ENCODE data around the gene ITIH5.

DNA sequence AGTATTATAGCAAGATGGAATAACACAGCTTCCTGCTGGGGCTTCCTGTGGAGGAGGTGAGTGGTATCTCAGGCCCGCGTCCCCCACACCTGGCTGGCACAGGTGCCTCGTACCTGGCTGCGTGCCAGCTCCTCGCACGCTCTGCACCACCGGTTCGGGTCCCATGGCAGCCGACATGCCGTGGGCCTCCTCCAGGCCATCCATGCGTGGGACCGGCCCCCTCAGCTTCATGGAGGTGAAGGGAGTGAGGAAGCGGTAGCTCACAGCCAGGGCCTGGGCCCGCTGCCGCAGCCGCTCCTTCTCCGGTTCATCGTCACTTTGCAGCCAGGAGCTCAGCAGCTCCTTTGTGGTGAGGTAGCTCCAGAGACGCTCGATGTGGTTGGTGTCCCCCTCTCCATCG lies 90.4 kb downstream of the ITIH5 start:
- no peak for TF ChIP-seq EZH2phosphoT487 (IDR thresholded peaks at IDR 0.05; ENCODE audit: borderline replicate concordance, low read depth, low read length)
- TF ChIP-seq, protein P1, sequence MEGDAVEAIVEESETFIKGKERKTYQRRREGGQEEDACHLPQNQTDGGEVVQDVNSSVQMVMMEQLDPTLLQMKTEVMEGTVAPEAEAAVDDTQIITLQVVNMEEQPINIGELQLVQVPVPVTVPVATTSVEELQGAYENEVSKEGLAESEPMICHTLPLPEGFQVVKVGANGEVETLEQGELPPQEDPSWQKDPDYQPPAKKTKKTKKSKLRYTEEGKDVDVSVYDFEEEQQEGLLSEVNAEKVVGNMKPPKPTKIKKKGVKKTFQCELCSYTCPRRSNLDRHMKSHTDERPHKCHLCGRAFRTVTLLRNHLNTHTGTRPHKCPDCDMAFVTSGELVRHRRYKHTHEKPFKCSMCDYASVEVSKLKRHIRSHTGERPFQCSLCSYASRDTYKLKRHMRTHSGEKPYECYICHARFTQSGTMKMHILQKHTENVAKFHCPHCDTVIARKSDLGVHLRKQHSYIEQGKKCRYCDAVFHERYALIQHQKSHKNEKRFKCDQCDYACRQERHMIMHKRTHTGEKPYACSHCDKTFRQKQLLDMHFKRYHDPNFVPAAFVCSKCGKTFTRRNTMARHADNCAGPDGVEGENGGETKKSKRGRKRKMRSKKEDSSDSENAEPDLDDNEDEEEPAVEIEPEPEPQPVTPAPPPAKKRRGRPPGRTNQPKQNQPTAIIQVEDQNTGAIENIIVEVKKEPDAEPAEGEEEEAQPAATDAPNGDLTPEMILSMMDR (conservative IDR thresholded peaks at IDR 0.05; ENCODE audit: low read length), result no peak

Measured in OCI-LY7 (cell line).